Esophagus squamous epithelium (tissue), 4 donors: ENCODE measurements around the gene ID3.
A peak's percentile ranks its signal among the peaks of the same experiment; 100 is the strongest.

ENCODE experiments used
- CTCF ChIP-seq, 6 experiments: fragments of 450-650 bp in 4 of 6; fragments of 200-600 bp in 2 of 6; sonication (generic) in 2 of 6; IDR thresholded peaks; one replicate each; pipeline ENCODE4 v1.5.1; 2016 to 2019; ENCODE audit warnings: antibody characterized with exemption in 6 of 6, mild to moderate bottlenecking in 4 of 6, moderate library complexity in 4 of 6
- POLR2A ChIP-seq, 4 donors: fragments of 450-650 bp; IDR thresholded peaks; one replicate each; pipeline ENCODE4 v1.6.1; 2017; ENCODE audit warnings: antibody characterized with exemption in 4 of 4, mild to moderate bottlenecking in 4 of 4, moderate library complexity in 3 of 4

- TF ChIP-seq CTCF (IDR thresholded peaks at IDR 0.05) (no peak), POLR2A (IDR thresholded peaks at IDR 0.05) (peak in 2 of 4 donors; percentile 11 to 24)
Measured at GRCh38 chr1:23529146-23530086, 29.9 kb downstream of the ID3 start.
